Ovary (tissue), 9 donors: Measurements from ENCODE around the gene GPR35. TPM values are rescaled to one million over a fixed set of nuclear protein-coding genes. Genes with fewer than 3 reads are reported as not detected.
A peak's percentile ranks its signal among the peaks of the same experiment; 100 is the strongest.

Source experiments
- DNase-seq, 5 donors: peaks; one replicate each; pipeline ENCODE4 v3.0.0-alpha.2; 2019 to 2020
- H3K27ac ChIP-seq, 2 donors: fragments of 200-600 bp; one replicate each; pipeline versions ENCODE4 v1.5.1 to v1.8.0; 2019 to 2022
- H3K27me3 ChIP-seq: fragments of 200-600 bp; one replicate; pipeline ENCODE4 v1.8.0; 2022
- H3K36me3 ChIP-seq: fragments of 200-600 bp; sonication (generic); one replicate; pipeline ENCODE4 v1.5.1; 2019
- H3K4me1 ChIP-seq: one replicate; pipeline ENCODE4 v1.8.1; 2013; ENCODE audit warnings: mild to moderate bottlenecking, moderate library complexity; ENCODE audit not compliant: insufficient read depth
- H3K4me3 ChIP-seq: fragments of 200-600 bp; sonication (generic); one replicate; pipeline ENCODE4 v1.5.1; 2017
- H3K9me3 ChIP-seq, 2 donors: fragments of 200-600 bp in 1 of 2; sonication (generic) in 1 of 2; one replicate each; pipeline versions ENCODE4 v1.5.1 to v1.8.1; 2013 to 2019; ENCODE audit warnings: mild to moderate bottlenecking in 1 of 2, moderate library complexity in 1 of 2
- EP300 ChIP-seq: sonication (generic); formaldehyde crosslinking; IDR thresholded peaks from one replicate; pipeline ENCODE4 v1.6.1; 2017; ENCODE audit warnings: antibody characterized with exemption
- POLR2A ChIP-seq: fragments of 450-650 bp; IDR thresholded peaks from one replicate; pipeline ENCODE4 v1.6.1; 2017; ENCODE audit warnings: antibody characterized with exemption, mild to moderate bottlenecking, moderate library complexity
- WGBS, 3 donors: extraction: QIAGEN DNeasy Blood & Tissue Kit in 1 of 3; methylation state at CpG; one replicate each; pipeline versions ENCODE4 v1.1.5 to v1.1.7; 2013 to 2017; 5-methylcytosine and 5-hydroxymethylcytosine counted together
- intact Hi-C, 4 donors: fragments of 100-400 bp; cut with DNase I; formaldehyde crosslinking; loops; one replicate each; pipeline versions ENCODE4 v1.11.0 to v1.15.1; 2022 to 2023
- polyA plus RNA-seq, 2 donors: library from polyadenylated mRNA; stranded (reverse); fragments of 200-250 nt in 1 of 2; fragments of 350-450 nt in 1 of 2; fragmentation: Illumina TruSeq in 1 of 2; extraction: RNeasy Lipid Tissue Mini Kit (QIAGEN cat#74804) in 1 of 2; gene quantifications; one replicate each; pipeline ENCODE4 v1.2.3, GENCODE V29; 2013 to 2014
- total RNA-seq, 7 donors: library from RNA; depleted of rRNA in 2 of 7; stranded (reverse); fragments of >200 nt in 2 of 7; fragmentation: NEBNext Ultra II Directional in 3 of 7; extraction: Animal tissue kit (Norgen Biotek cat#: 25700) in 3 of 7; gene quantifications; one replicate each; pipeline versions ENCODE4 v1.1.0 to v1.2.4, GENCODE V29; 2016 to 2023
- TF ChIP-seq, protein P1 (sequence below), 3 donors: fragments of 450-650 bp in 2 of 3; fragments of 200-600 bp in 1 of 3; IDR thresholded peaks; one replicate each; pipeline versions ENCODE4 v1.5.1 to v1.8.0; 2016 to 2022; ENCODE audit warnings: antibody characterized with exemption in 3 of 3, mild to moderate bottlenecking in 1 of 3
- donor health status: DM: no; HTN: no; CAD: no; lungs with moderate emphysema.
- donor health status: DM: no; HTN: no; CAD: no.
- donor health status: Bipolar disorder and iron deficiency.
- donor health status: DM: yes; HTN: yes; CAD: no.
- donor health status: DM: no; HTN: no; CAD: no.
- donor health status: DM: yes; HTN: yes; CAD: no.

The GPR35 gene
- total and polyA plus RNA-seq, 9 donors, result 0.27 to 4.2 (median 2.4) TPM

DNA sequence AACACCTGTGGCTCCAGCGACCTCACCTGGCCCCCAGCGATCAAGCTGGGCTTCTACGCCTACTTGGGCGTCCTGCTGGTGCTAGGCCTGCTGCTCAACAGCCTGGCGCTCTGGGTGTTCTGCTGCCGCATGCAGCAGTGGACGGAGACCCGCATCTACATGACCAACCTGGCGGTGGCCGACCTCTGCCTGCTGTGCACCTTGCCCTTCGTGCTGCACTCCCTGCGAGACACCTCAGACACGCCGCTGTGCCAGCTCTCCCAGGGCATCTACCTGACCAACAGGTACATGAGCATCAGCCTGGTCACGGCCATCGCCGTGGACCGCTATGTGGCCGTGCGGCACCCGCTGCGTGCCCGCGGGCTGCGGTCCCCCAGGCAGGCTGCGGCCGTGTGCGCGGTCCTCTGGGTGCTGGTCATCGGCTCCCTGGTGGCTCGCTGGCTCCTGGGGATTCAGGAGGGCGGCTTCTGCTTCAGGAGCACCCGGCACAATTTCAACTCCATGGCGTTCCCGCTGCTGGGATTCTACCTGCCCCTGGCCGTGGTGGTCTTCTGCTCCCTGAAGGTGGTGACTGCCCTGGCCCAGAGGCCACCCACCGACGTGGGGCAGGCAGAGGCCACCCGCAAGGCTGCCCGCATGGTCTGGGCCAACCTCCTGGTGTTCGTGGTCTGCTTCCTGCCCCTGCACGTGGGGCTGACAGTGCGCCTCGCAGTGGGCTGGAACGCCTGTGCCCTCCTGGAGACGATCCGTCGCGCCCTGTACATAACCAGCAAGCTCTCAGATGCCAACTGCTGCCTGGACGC, 4.9 kb downstream of the GPR35 start:
- H3K9me3 ChIP-seq, result no peaks in the 10 kb centered on the region
- no peaks in the 10 kb centered on the region for H3K36me3 ChIP-seq
- H3K27ac ChIP-seq, result no peak overlapping the region
- peak in 3 of 5 donors; percentile 9 to 24 (median 14) for DNase-seq
- TF ChIP-seq POLR2A, result no peak
- TF ChIP-seq EP300, result no peak
- TF ChIP-seq, protein P1, sequence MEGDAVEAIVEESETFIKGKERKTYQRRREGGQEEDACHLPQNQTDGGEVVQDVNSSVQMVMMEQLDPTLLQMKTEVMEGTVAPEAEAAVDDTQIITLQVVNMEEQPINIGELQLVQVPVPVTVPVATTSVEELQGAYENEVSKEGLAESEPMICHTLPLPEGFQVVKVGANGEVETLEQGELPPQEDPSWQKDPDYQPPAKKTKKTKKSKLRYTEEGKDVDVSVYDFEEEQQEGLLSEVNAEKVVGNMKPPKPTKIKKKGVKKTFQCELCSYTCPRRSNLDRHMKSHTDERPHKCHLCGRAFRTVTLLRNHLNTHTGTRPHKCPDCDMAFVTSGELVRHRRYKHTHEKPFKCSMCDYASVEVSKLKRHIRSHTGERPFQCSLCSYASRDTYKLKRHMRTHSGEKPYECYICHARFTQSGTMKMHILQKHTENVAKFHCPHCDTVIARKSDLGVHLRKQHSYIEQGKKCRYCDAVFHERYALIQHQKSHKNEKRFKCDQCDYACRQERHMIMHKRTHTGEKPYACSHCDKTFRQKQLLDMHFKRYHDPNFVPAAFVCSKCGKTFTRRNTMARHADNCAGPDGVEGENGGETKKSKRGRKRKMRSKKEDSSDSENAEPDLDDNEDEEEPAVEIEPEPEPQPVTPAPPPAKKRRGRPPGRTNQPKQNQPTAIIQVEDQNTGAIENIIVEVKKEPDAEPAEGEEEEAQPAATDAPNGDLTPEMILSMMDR (IDR thresholded peaks at IDR 0.05), result no peak
- 93 to 95% (median 95%) methylated on average over 45 to 50 of the region's 50 CpGs for WGBS, 3 donors
- H3K27me3 ChIP-seq, result no peaks in the 10 kb centered on the region
- H3K4me1 ChIP-seq, result no peaks in the 10 kb centered on the region
- H3K4me3 ChIP-seq, result no peak overlapping the region
- intact Hi-C loops, result loop anchor here in 1 of 4 donors (10.0 kb wide), 1 partner anchor 525 kb away; no protein-coding TSS in a partner anchor

DNA sequence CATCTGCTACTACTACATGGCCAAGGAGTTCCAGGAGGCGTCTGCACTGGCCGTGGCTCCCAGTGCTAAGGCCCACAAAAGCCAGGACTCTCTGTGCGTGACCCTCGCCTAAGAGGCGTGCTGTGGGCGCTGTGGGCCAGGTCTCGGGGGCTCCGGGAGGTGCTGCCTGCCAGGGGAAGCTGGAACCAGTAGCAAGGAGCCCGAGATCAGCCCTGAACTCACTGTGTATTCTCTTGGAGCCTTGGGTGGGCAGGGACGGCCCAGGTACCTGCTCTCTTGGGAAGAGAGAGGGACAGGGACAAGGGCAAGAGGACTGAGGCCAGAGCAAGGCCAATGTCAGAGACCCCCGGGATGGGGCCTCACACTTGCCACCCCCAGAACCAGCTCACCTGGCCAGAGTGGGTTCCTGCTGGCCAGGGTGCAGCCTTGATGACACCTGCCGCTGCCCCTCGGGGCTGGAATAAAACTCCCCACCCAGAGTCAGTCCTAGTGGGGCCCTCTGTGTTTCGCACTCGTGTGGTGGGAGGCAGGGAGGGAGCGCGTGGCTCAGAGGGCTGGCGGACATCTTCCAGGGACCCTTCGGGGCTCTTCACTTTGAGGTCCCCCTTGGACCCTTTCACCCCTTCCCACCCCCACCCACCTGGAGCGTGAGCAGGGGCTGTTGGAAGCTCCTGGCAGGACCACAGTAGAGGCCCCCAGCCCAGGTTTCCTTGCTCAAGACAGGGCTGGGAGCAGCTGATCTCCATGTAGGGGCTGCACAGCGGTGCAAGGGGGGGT, 5.7 kb downstream of the GPR35 start:
- peak in 1 of 5 donors; percentile 23 for DNase-seq
- Histone ChIP-seq H3K27ac (no peak overlapping the region), H3K9me3 (no peaks in the 10 kb centered on the region), H3K4me3 (no peak overlapping the region), H3K36me3 (no peaks in the 10 kb centered on the region), H3K4me1 (no peaks in the 10 kb centered on the region), H3K27me3 (no peaks in the 10 kb centered on the region)
- TF ChIP-seq, protein P1 (IDR thresholded peaks at IDR 0.05), result no peak
- TF ChIP-seq POLR2A, result no peak
- intact Hi-C loops, result loop anchor here in 1 of 4 donors (10.0 kb wide), 1 partner anchor 526 kb away; no protein-coding TSS in a partner anchor
- WGBS, 3 donors, result 90 to 95% (median 93%) methylated on average over 21 of the region's 21 CpGs

DNA sequence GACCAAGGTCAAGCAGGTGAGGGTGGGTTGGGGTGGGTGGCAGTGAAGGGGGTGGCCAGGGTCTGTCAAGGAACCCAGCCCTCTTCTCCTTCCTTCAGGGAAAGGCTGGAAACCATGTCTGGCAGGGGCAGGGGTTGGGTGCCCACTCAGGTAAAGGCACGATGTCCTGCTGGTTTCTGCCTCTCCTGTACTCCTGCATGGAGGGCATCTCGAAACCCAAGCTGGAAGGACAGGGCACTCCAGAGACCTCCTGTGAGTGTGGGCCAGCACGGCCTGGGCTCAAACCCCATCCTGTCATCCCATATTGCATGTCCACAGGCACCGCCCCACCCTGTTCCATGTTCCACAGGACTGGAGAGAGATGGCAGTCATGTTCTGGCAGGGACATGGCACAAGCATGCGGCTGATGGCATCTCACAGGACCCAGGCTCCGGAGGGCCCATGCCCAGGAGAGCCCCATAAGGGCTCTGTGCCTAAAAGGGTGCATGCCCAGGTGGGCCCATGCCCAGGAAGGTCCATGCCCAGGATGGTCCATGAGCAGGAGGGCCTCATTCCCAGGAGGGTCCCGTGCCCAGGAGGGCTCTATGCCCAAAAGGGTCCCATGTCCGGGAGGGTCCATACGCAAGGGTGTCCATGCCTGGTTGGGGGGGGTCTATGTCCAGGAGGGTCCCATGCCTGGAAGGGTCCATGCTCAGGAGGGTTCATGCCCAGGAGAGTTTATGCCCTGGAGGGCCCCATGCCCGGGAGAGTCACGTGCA, 6.4 kb downstream of the GPR35 start:
- no peak for TF ChIP-seq EP300
- no peak for TF ChIP-seq POLR2A
- TF ChIP-seq, protein P1 (IDR thresholded peaks at IDR 0.05), result no peak
- Histone ChIP-seq H3K27me3 (no peaks in the 10 kb centered on the region), H3K9me3 (no peaks in the 10 kb centered on the region), H3K4me3 (no peak overlapping the region), H3K36me3 (no peaks in the 10 kb centered on the region), H3K4me1 (no peaks in the 10 kb centered on the region), H3K27ac (no peak overlapping the region)
- intact Hi-C loops, result loop anchor here in 1 of 4 donors (10.0 kb wide), 1 partner anchor 527 kb away; no protein-coding TSS in a partner anchor
- WGBS, 3 donors, result 75 to 89% (median 85%) methylated on average over 8 to 11 of the region's 11 CpGs
- DNase-seq, result peak in 3 of 5 donors; percentile 11 to 16 (median 13)

DNA sequence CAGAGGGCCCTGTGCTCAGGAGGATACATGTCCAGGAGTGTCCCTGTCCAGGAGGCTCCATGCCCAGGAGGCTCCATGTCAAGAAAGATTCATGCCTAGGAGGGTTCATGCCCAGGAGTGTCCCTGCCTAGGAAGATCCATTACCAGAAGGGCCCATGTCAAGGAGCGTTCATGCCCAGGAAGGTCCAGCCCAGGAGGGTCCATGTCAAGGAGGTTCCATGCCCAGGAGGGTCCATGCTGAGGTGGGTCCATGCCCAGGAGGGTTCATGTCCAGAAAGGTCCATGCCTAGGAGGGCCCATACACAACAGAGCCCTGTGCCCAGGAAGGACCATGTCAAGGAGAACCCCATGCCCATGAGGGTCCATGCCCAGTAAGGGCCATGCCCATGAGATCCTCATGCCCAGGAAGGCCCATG, 7.0 kb downstream of the GPR35 start:
- WGBS, 3 donors, result 85 to 100% (median 100%) methylated on average over 1 of the region's 1 CpG

More for the DNA sequence above, 7.0 kb downstream of the GPR35 start:
- H3K4me3 ChIP-seq, result no peak overlapping the region
- H3K9me3 ChIP-seq, result no peaks in the 10 kb centered on the region
- DNase-seq, result peak in 1 of 5 donors; percentile 7
- H3K36me3 ChIP-seq, result no peaks in the 10 kb centered on the region
- H3K4me1 ChIP-seq, result no peaks in the 10 kb centered on the region
- no peak overlapping the region for H3K27ac ChIP-seq
- intact Hi-C loops, result loop anchor here in 1 of 4 donors (10.0 kb wide), 1 partner anchor 528 kb away; no protein-coding TSS in a partner anchor
- H3K27me3 ChIP-seq, result no peaks in the 10 kb centered on the region
- TF ChIP-seq EP300, result no peak
- TF ChIP-seq, protein P1 (IDR thresholded peaks at IDR 0.05), result no peak
- no peak for TF ChIP-seq POLR2A
